Tibial nerve (tissue), 4 donors: Measurements from ENCODE around the gene CLOCK. TPM values are rescaled to one million over a fixed set of nuclear protein-coding genes. Genes with fewer than 3 reads are reported as not detected.

Experiments used
- DNase-seq, 2 donors: peaks; one replicate each; pipeline ENCODE4 v3.0.0-alpha.2; 2019; ENCODE audit warnings: low spot score in 2 of 2
- H3K27ac ChIP-seq, 4 donors: fragments of 200-600 bp; sonication (generic) in 3 of 4; one replicate each; pipeline ENCODE4 v1.5.1; 2017 to 2019; ENCODE audit warnings: mild to moderate bottlenecking in 1 of 4
- H3K27me3 ChIP-seq, 2 donors: fragments of 200-600 bp; sonication (generic) in 1 of 2; one replicate each; pipeline versions ENCODE4 v1.5.1 to v1.6.0; 2017 to 2019
- H3K36me3 ChIP-seq, 3 donors: fragments of 200-600 bp; sonication (generic); one replicate each; pipeline ENCODE4 v1.5.1; 2018 to 2019
- H3K4me1 ChIP-seq, 4 donors: fragments of 200-600 bp; sonication (generic) in 3 of 4; one replicate each; pipeline ENCODE4 v1.5.1; 2017 to 2019
- H3K4me3 ChIP-seq, 4 donors: fragments of 200-600 bp; sonication (generic) in 3 of 4; one replicate each; pipeline ENCODE4 v1.5.1; 2017 to 2019; ENCODE audit warnings: mild to moderate bottlenecking in 1 of 4, moderate library complexity in 1 of 4
- H3K9me3 ChIP-seq, 4 donors: fragments of 200-600 bp; sonication (generic) in 3 of 4; one replicate each; pipeline ENCODE4 v1.5.1; 2017 to 2019
- EP300 ChIP-seq, 2 donors: sonication (generic); formaldehyde crosslinking; IDR thresholded peaks; one replicate each; pipeline ENCODE4 v1.6.1; 2017; ENCODE audit warnings: antibody characterized with exemption in 2 of 2, mild to moderate bottlenecking in 1 of 2
- POLR2A ChIP-seq, 2 donors: fragments of 450-650 bp; IDR thresholded peaks; one replicate each; pipeline ENCODE4 v1.6.1; 2017; ENCODE audit warnings: antibody characterized with exemption in 2 of 2, mild to moderate bottlenecking in 2 of 2, moderate library complexity in 2 of 2
- WGBS, 2 donors: methylation state at CpG; one replicate each; pipeline ENCODE4 v1.1.5; 2018; 5-methylcytosine and 5-hydroxymethylcytosine counted together
- total RNA-seq, 4 donors: library from RNA; depleted of rRNA; stranded (reverse); fragments of >200 nt; gene quantifications; one replicate each; pipeline ENCODE4 v1.1.0, GENCODE V29; 2016
- TF ChIP-seq, protein P1 (sequence below), 5 experiments: fragments of 200-600 bp in 3 of 5; fragments of 450-650 bp in 2 of 5; sonication (generic) in 3 of 5; IDR thresholded peaks; one replicate each; pipeline ENCODE4 v1.5.1; 2016 to 2019; ENCODE audit warnings: antibody characterized with exemption in 5 of 5, mild to moderate bottlenecking in 3 of 5, moderate library complexity in 2 of 5

The CLOCK gene
- total RNA-seq, 4 donors from 2014 or later = 17.8 to 48.0 (median 27.6) TPM

DNA sequence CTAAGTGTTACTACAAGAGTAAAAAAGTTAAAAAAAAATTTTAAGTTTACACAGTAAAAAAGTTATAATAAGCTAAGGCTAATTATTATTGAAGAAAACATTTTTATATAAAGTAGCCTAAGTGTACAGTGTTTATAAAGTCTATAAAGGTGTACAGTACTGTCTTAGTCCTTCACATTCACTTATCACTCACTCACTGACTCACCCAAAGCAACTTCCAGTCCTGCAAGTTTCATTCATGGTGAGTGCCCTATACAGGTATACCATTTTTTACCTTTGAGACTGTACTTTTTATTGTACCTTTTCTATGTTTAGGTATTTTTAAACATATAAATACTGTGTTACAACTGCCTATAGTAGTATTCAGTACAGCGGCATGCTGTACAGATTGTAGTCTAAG, 76.7 kb downstream of the CLOCK start:
- H3K4me1 ChIP-seq = no peaks in the 10 kb centered on the region
- no peak overlapping the region for H3K27ac ChIP-seq
- no peak overlapping the region for H3K4me3 ChIP-seq
- TF ChIP-seq POLR2A (IDR thresholded peaks at IDR 0.05) = no peak
- TF ChIP-seq, protein P1, sequence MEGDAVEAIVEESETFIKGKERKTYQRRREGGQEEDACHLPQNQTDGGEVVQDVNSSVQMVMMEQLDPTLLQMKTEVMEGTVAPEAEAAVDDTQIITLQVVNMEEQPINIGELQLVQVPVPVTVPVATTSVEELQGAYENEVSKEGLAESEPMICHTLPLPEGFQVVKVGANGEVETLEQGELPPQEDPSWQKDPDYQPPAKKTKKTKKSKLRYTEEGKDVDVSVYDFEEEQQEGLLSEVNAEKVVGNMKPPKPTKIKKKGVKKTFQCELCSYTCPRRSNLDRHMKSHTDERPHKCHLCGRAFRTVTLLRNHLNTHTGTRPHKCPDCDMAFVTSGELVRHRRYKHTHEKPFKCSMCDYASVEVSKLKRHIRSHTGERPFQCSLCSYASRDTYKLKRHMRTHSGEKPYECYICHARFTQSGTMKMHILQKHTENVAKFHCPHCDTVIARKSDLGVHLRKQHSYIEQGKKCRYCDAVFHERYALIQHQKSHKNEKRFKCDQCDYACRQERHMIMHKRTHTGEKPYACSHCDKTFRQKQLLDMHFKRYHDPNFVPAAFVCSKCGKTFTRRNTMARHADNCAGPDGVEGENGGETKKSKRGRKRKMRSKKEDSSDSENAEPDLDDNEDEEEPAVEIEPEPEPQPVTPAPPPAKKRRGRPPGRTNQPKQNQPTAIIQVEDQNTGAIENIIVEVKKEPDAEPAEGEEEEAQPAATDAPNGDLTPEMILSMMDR (IDR thresholded peaks at IDR 0.05) = no peak
- H3K9me3 ChIP-seq = peaks cover 0 to 7% (median 0%) of the 10 kb centered on the region in 4 donors
- no peaks in the 10 kb centered on the region for H3K27me3 ChIP-seq
- peaks cover 0 to 74% (median under 1%) of the 10 kb centered on the region in 3 donors for H3K36me3 ChIP-seq
- DNase-seq = no peak
- WGBS, 2 donors = 94 to 98% methylated on average over 1 of the region's 1 CpG

DNA sequence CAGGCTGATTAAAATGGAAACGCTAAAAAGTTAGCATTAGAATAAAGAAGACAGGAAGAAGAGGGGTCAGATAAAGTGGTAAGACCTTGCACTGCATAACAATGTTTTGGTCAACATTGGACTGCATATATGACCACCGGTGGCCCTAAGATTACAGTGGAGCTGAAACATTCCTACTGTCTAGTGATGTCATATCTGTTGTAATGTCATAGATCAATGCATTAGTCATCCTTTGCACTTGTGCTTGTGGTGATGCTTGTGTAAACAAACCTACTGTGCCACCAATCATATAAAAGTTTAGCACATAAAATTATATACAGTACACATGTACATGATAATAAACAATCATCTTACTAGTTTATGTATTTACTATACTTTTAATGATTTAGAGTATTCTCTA, 78.0 kb downstream of the CLOCK start:
- Histone ChIP-seq H3K4me1 (no peaks in the 10 kb centered on the region), H3K36me3 (peaks cover 0 to 67% (median 0%) of the 10 kb centered on the region in 3 donors), H3K27ac (no peak overlapping the region), H3K9me3 (no peaks in the 10 kb centered on the region), H3K27me3 (no peaks in the 10 kb centered on the region), H3K4me3 (no peak overlapping the region)
- WGBS, 2 donors = 69 to 78% methylated on average over 2 of the region's 2 CpGs
- TF ChIP-seq POLR2A (IDR thresholded peaks at IDR 0.05) (no peak), EP300 (IDR thresholded peaks at IDR 0.05) (no peak)
- TF ChIP-seq, protein P1 (IDR thresholded peaks at IDR 0.05) = no peak
- no peak for DNase-seq

DNA sequence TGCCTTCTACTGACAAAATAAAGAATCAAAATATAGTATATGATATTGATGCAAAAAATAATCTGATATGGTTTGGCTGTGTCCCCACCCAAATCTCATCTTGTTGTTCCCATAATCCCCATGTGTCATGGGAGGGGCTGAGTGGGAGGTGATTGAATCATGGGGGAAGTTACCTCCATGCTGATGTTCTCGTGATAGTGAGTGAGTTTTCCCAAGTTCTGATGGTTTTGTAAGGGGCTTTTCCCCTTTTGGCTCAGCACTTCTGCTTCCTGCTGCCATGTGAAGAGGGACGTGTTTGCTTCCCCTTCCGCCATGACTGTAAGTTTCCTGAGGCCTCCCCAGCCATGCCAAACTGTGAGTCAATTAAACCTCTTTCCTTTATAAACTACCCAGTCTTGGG, 80.7 kb downstream of the CLOCK start:
- H3K4me1 ChIP-seq = no peaks in the 10 kb centered on the region
- WGBS, 2 donors = 94 to 97% methylated on average over 3 of the region's 3 CpGs
- H3K36me3 ChIP-seq = peaks cover 0 to 63% (median 0%) of the 10 kb centered on the region in 3 donors
- H3K27me3 ChIP-seq = no peaks in the 10 kb centered on the region
- no peak for DNase-seq
- TF ChIP-seq EP300 (IDR thresholded peaks at IDR 0.05) = no peak
- TF ChIP-seq, protein P1 (IDR thresholded peaks at IDR 0.05) = no peak
- no peak for TF ChIP-seq POLR2A (IDR thresholded peaks at IDR 0.05)
- H3K27ac ChIP-seq = no peak overlapping the region
- H3K4me3 ChIP-seq = no peak overlapping the region
- H3K9me3 ChIP-seq = no peaks in the 10 kb centered on the region

DNA sequence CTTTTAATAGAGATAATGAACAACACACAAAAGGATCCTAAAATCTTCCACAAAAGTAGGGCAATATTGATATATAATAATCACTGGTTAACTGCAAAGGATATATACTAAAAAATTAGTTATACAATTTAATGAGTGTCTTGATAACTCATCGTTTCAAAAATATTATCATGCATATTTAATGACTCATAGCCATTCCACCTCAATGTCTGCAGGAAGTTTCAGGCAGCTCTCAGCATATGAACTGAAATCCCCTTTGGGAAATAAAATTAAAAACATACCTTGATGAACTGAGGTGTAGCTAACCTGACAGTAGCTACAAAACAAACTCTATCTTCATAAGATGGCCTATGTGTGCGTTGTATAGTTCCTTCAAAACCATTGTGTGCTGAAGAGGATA, 88.1 kb downstream of the CLOCK start:
- DNase-seq = no peak
- WGBS, 2 donors = 88% methylated on average over 2 of the region's 2 CpGs
- Histone ChIP-seq H3K9me3 (no peaks in the 10 kb centered on the region), H3K4me3 (no peak overlapping the region), H3K4me1 (no peaks in the 10 kb centered on the region), H3K27me3 (no peaks in the 10 kb centered on the region), H3K36me3 (peaks cover 0 to 43% (median 0%) of the 10 kb centered on the region in 3 donors), H3K27ac (no peak overlapping the region)
- TF ChIP-seq, protein P1 (IDR thresholded peaks at IDR 0.05) = no peak
- TF ChIP-seq EP300 (IDR thresholded peaks at IDR 0.05) = no peak
- no peak for TF ChIP-seq POLR2A (IDR thresholded peaks at IDR 0.05)

DNA sequence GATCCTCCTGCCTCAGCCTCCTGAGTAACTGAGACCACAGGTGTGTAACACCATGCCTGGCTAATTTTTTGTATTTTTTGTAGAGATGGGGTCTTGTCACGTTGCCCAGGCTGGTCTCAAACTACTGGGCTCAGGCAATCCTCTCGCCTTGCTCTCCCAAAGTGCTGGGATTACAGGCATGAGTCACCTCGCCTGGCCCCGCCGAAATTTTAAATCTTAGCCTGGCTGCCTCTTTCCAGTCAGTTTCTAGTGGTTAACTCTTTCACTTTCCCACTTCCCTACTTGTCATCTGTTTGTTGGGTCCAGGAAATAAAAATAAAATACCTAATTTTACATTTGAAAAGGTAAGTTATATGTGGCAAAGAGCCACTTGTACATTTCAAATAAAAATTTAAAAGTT, 88.5 kb downstream of the CLOCK start:
- WGBS, 2 donors = 79 to 85% methylated on average over 5 of the region's 5 CpGs
- no peak for DNase-seq
- Histone ChIP-seq H3K9me3 (no peaks in the 10 kb centered on the region), H3K4me3 (no peak overlapping the region), H3K36me3 (peaks cover 0 to 43% (median 0%) of the 10 kb centered on the region in 3 donors), H3K27me3 (no peaks in the 10 kb centered on the region), H3K27ac (no peak overlapping the region), H3K4me1 (no peaks in the 10 kb centered on the region)
- TF ChIP-seq, protein P1 (IDR thresholded peaks at IDR 0.05) = no peak
- TF ChIP-seq POLR2A (IDR thresholded peaks at IDR 0.05) (no peak), EP300 (IDR thresholded peaks at IDR 0.05) (no peak)
